Stimulated activated CD4-positive, alpha-beta T cell treated with anti-CD3 and anti-CD28 coated beads, Interleukin-1b, Interleukin-23, amount 100 ng/mL, for 4 hours (primary cell): ENCODE measurements around the gene ZNF653.
"Not testable (repeated sequence)": the region's sequence is repeated elsewhere in the genome, so short reads cannot be mapped to it uniquely, and the experiment has no call there.

Source experiments
- DNase-seq, 2 donors: peaks; one replicate each; pipeline ENCODE4 v3.0.0-alpha.2; 2020; ENCODE audit warnings: low read depth in 2 of 2

Gene ZNF653

GRCh38 chr19:11481534-11482383 lies 23.9 kb downstream of the ZNF653 start:
- DNase-seq, result peak; percentile 48 to 72

GRCh38 chr19:11480715-11481533 lies 24.7 kb downstream of the ZNF653 start, which contains the start of gene ELAVL3:
TSS of gene ELAVL3 (minus strand) at chr19:11481046. CDS start at chr19:11480608, 438 bp downstream.
- DNase-seq, result no peak

GRCh38 chr19:11479898-11480714 lies 25.5 kb downstream of the ZNF653 start:
- no peak for DNase-seq

GRCh38 chr19:11479090-11479897 lies 26.3 kb downstream of the ZNF653 start:
- no peak for DNase-seq

GRCh38 chr19:11478167-11479089 lies 27.2 kb downstream of the ZNF653 start:
- no peak for DNase-seq

GRCh38 chr19:11475861-11476260 lies 29.8 kb downstream of the ZNF653 start:
- no peak for DNase-seq

- DNase-seq, result not testable (repeated sequence)
These were observed 30.3 kb downstream of the ZNF653 start for GRCh38 chr19:11475343-11475742.

GRCh38 chr19:11473725-11474124 lies 31.9 kb downstream of the ZNF653 start:
- DNase-seq, result no peak

- DNase-seq, result not testable (repeated sequence)
These were observed 37.3 kb downstream of the ZNF653 start for GRCh38 chr19:11468266-11468845.

GRCh38 chr19:11465600-11465999 lies 40.0 kb downstream of the ZNF653 start:
- DNase-seq, result no peak

- no peak for DNase-seq
These were observed 41.0 kb downstream of the ZNF653 start for GRCh38 chr19:11464333-11465265.

- no peak for DNase-seq
These were observed 42.2 kb downstream of the ZNF653 start for GRCh38 chr19:11463391-11463790.

GRCh38 chr19:11461453-11461852 lies 44.2 kb downstream of the ZNF653 start:
- DNase-seq, result no peak

- DNase-seq, result no peak
These were observed 45.4 kb downstream of the ZNF653 start for GRCh38 chr19:11460207-11460606.

GRCh38 chr19:11458912-11459311 lies 46.7 kb downstream of the ZNF653 start:
- DNase-seq, result not testable (repeated sequence)

- no peak for DNase-seq
These were observed 47.3 kb downstream of the ZNF653 start for GRCh38 chr19:11458236-11458900.

- no peak for DNase-seq
These were observed 47.8 kb downstream of the ZNF653 start for GRCh38 chr19:11457831-11458230.

GRCh38 chr19:11457115-11457514 lies 48.5 kb downstream of the ZNF653 start:
- DNase-seq, result no peak
